HEK293 (cell line): ENCODE results near the gene DISC1.

Experiments used
- CTCF ChIA-PET: fragments of 350-600 bp; formaldehyde crosslinking; extraction: SDS; loops from one replicate; lab custom pipeline; 2021; ENCODE audit warnings: antibody characterized with exemption; lab: Yijun Ruan, JAX
- POLR2A ChIA-PET: fragments of 300-600 bp; formaldehyde crosslinking; extraction: SDS; loops from one replicate; lab custom pipeline; 2020; ENCODE audit warnings: antibody characterized with exemption, inconsistent platforms; lab: Yijun Ruan, JAX
- H3K27ac ChIP-seq: fragments of 200-500 bp; sonication (Bioruptor generic); 2 replicates; pipeline ENCODE4 v1.5.1; 2014; ENCODE audit warnings: low read depth, low read length, control low read depth, inconsistent platforms; ENCODE audit errors: extremely low read depth
- H3K36me3 ChIP-seq, 2 experiments: fragments of 200-500 bp in 1 of 2; sonication (Bioruptor generic) in 1 of 2; 1 replicate in 1 of 2; 2 replicates in 1 of 2; pipeline ENCODE4 v1.5.1; 2014 to 2017; ENCODE audit warnings: inconsistent platforms in 2 of 2, low read length in 2 of 2; ENCODE audit not compliant: control insufficient read depth in 2 of 2, insufficient read depth in 1 of 2
- H3K4me1 ChIP-seq: fragments of 200-500 bp; sonication (Bioruptor generic); 2 replicates; pipeline ENCODE4 v1.5.1; 2014; ENCODE audit warnings: mild to moderate bottlenecking, low read length, inconsistent platforms; ENCODE audit not compliant: control insufficient read depth, insufficient read depth
- H3K4me3 ChIP-seq: 2 replicates; pipeline ENCODE4 v1.5.1; 2011; ENCODE audit warnings: low read depth, mild to moderate bottlenecking, control low read depth, low read length, moderate library complexity
- H3K9me3 ChIP-seq: fragments of 200-500 bp; sonication (Bioruptor generic); 2 replicates; pipeline ENCODE4 v1.5.1; 2014; ENCODE audit warnings: low read depth, low read length, inconsistent platforms; ENCODE audit not compliant: control insufficient read depth, insufficient read depth
- BCL11A ChIP-seq: fragments of 450-650 bp; formaldehyde crosslinking; IDR thresholded peaks from 2 replicates; pipeline ENCODE4 v1.5.1; 2016; ENCODE audit warnings: low read depth, missing biosample characterization, missing genetic modification characterization
- GFI1B ChIP-seq: fragments of 450-650 bp; formaldehyde crosslinking; IDR thresholded peaks from 2 replicates; pipeline ENCODE4 v1.5.1; 2016; ENCODE audit warnings: missing biosample characterization, missing genetic modification characterization
- GLI2 ChIP-seq: fragments of 450-650 bp; formaldehyde crosslinking; IDR thresholded peaks from 2 replicates; pipeline ENCODE4; 2017; ENCODE audit warnings: missing biosample characterization, missing genetic modification characterization, low read depth, borderline replicate concordance
- GLIS1 ChIP-seq: fragments of 450-650 bp; formaldehyde crosslinking; IDR thresholded peaks from 2 replicates; pipeline ENCODE4 v1.5.1; 2016; ENCODE audit warnings: missing biosample characterization, missing genetic modification characterization
- OSR2 ChIP-seq: fragments of 450-650 bp; formaldehyde crosslinking; IDR thresholded peaks from 2 replicates; pipeline ENCODE4 v1.5.1; 2016; ENCODE audit warnings: missing biosample characterization, missing genetic modification characterization
- ZBTB26 ChIP-seq: fragments of 450-650 bp; formaldehyde crosslinking; optimal IDR thresholded peaks from 2 replicates; pipeline ENCODE3; 2016; ENCODE audit warnings: missing biosample characterization, mild to moderate bottlenecking, missing genetic modification characterization
- ZBTB8A ChIP-seq: fragments of 450-650 bp; formaldehyde crosslinking; IDR thresholded peaks from 2 replicates; pipeline ENCODE4 v1.5.1; 2016; ENCODE audit warnings: missing biosample characterization, missing genetic modification characterization
- ZNF239 ChIP-seq: fragments of 450-650 bp; formaldehyde crosslinking; IDR thresholded peaks from 2 replicates; pipeline ENCODE4 v1.5.1; 2016; ENCODE audit warnings: missing biosample characterization, missing genetic modification characterization
- ZNF449 ChIP-seq: fragments of 450-650 bp; formaldehyde crosslinking; IDR thresholded peaks from 2 replicates; pipeline ENCODE4 v1.5.1; 2017; ENCODE audit warnings: missing biosample characterization, mild to moderate bottlenecking, missing genetic modification characterization, moderate library complexity
- ZNF521 ChIP-seq: fragments of 450-650 bp; formaldehyde crosslinking; IDR thresholded peaks from 2 replicates; pipeline ENCODE4 v1.5.1; 2017; ENCODE audit warnings: missing biosample characterization, mild to moderate bottlenecking, missing genetic modification characterization
- ZNF529 ChIP-seq: fragments of 450-650 bp; formaldehyde crosslinking; IDR thresholded peaks from 2 replicates; pipeline ENCODE4 v1.5.1; 2017; ENCODE audit warnings: missing genetic modification characterization, missing biosample characterization; ENCODE audit not compliant: insufficient replicate concordance
- ZNF558 ChIP-seq: fragments of 450-650 bp; formaldehyde crosslinking; IDR thresholded peaks from 2 replicates; pipeline ENCODE4 v1.5.1; 2016; ENCODE audit warnings: missing biosample characterization, missing genetic modification characterization
- ZNF560 ChIP-seq: fragments of 450-650 bp; formaldehyde crosslinking; IDR thresholded peaks from 2 replicates; pipeline ENCODE4 v1.5.1; 2017; ENCODE audit warnings: missing biosample characterization, missing genetic modification characterization, borderline replicate concordance
- ZNF571 ChIP-seq: fragments of 450-650 bp; formaldehyde crosslinking; IDR thresholded peaks from 2 replicates; pipeline ENCODE4 v1.5.0; 2017; ENCODE audit warnings: missing biosample characterization, missing genetic modification characterization
- ZNF585B ChIP-seq: fragments of 450-650 bp; formaldehyde crosslinking; IDR thresholded peaks from 2 replicates; pipeline ENCODE4 v1.5.1; 2016; ENCODE audit warnings: missing biosample characterization, missing genetic modification characterization
- ZNF610 ChIP-seq: fragments of 450-650 bp; formaldehyde crosslinking; IDR thresholded peaks from 2 replicates; pipeline ENCODE4 v1.5.1; 2016; ENCODE audit warnings: missing biosample characterization, missing genetic modification characterization, borderline replicate concordance
- ZNF626 ChIP-seq: fragments of 450-650 bp; sonication (Bioruptor Pico); formaldehyde crosslinking; IDR thresholded peaks from 2 replicates; pipeline ENCODE4 v1.5.1; 2018; ENCODE audit warnings: missing biosample characterization, missing genetic modification characterization, inconsistent platforms
- ZNF76 ChIP-seq: fragments of 450-650 bp; formaldehyde crosslinking; IDR thresholded peaks from 2 replicates; pipeline ENCODE4; 2016; ENCODE audit warnings: low read depth, missing biosample characterization, missing genetic modification characterization, borderline replicate concordance
- ZNF768 ChIP-seq: fragments of 450-650 bp; formaldehyde crosslinking; IDR thresholded peaks from 2 replicates; pipeline ENCODE4 v1.5.1; 2018; ENCODE audit warnings: missing biosample characterization, mild to moderate bottlenecking, missing genetic modification characterization
- ZNF843 ChIP-seq: fragments of 450-650 bp; formaldehyde crosslinking; IDR thresholded peaks from 2 replicates; pipeline ENCODE4 v1.5.1; 2016; ENCODE audit warnings: missing biosample characterization, missing genetic modification characterization
- TF ChIP-seq, protein P1 (sequence below): fragments of 450-650 bp; formaldehyde crosslinking; conservative IDR thresholded peaks from 2 replicates; pipeline ENCODE4 v1.5.1; 2016; ENCODE audit warnings: low read depth, missing biosample characterization, missing genetic modification characterization
- TF ChIP-seq, protein P2 (sequence below): fragments of 450-650 bp; formaldehyde crosslinking; IDR thresholded peaks from 2 replicates; pipeline ENCODE4 v1.5.1; 2016; ENCODE audit warnings: missing biosample characterization, missing genetic modification characterization

DISC1 gene

GRCh38 chr1:231801042-231801585 is 174.5 kb downstream of the DISC1 start:
- ChIA-PET POLR2A (no interaction called here), CTCF (interaction anchor here (0.6 to 2.7 kb wide), 5 partner anchors 44 to 768 kb away, joined by 3 to 21 read pairs (median 3); no protein-coding TSS in a partner anchor)
- Histone ChIP-seq H3K4me3 (no peak overlapping the region), H3K36me3 (no peaks in the 10 kb centered on the region), H3K27ac (no peak overlapping the region)
- TF ChIP-seq ZNF571 (tag by site-specific recombination) (no peak), GFI1B (tag by site-specific recombination) (no peak), ZNF585B (tag by site-specific recombination) (no peak), BCL11A (tag by site-specific recombination) (no peak), ZNF610 (tag by site-specific recombination) (no peak), GLI2 (no peak), ZBTB8A (tag by site-specific recombination) (no peak), ZNF626 (tag by site-specific recombination) (no peak)
- TF ChIP-seq, protein P1, sequence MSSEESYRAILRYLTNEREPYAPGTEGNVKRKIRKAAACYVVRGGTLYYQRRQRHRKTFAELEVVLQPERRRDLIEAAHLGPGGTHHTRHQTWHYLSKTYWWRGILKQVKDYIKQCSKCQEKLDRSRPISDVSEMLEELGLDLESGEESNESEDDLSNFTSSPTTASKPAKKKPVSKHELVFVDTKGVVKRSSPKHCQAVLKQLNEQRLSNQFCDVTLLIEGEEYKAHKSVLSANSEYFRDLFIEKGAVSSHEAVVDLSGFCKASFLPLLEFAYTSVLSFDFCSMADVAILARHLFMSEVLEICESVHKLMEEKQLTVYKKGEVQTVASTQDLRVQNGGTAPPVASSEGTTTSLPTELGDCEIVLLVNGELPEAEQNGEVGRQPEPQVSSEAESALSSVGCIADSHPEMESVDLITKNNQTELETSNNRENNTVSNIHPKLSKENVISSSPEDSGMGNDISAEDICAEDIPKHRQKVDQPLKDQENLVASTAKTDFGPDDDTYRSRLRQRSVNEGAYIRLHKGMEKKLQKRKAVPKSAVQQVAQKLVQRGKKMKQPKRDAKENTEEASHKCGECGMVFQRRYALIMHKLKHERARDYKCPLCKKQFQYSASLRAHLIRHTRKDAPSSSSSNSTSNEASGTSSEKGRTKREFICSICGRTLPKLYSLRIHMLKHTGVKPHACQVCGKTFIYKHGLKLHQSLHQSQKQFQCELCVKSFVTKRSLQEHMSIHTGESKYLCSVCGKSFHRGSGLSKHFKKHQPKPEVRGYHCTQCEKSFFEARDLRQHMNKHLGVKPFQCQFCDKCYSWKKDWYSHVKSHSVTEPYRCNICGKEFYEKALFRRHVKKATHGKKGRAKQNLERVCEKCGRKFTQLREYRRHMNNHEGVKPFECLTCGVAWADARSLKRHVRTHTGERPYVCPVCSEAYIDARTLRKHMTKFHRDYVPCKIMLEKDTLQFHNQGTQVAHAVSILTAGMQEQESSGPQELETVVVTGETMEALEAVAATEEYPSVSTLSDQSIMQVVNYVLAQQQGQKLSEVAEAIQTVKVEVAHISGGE (tag by site-specific recombination) = no peak
- TF ChIP-seq, all 188 proteins: peak for 0
- Histone ChIP-seq H3K9me3 (no peaks in the 10 kb centered on the region), H3K4me1 (no peaks in the 10 kb centered on the region)

- no peaks in the 10 kb centered on the region for H3K9me3 ChIP-seq
- no peak overlapping the region for H3K4me3 ChIP-seq
- ChIA-PET POLR2A (no interaction called here), CTCF (interaction anchor here (0.5 to 3.0 kb wide), 3 partner anchors 38 to 187 kb away, joined by 3 to 26 read pairs (median 4); no protein-coding TSS in a partner anchor)
- no peaks in the 10 kb centered on the region for H3K36me3 ChIP-seq
- TF ChIP-seq ZNF529 (no peak), BCL11A (tag by site-specific recombination) (no peak), ZNF239 (tag by site-specific recombination) (no peak), OSR2 (tag by site-specific recombination) (no peak), GLIS1 (tag by site-specific recombination) (no peak), ZNF76 (no peak), ZNF521 (no peak), ZNF843 (tag by site-specific recombination) (no peak), ZBTB26 (tag by site-specific recombination) (no peak), ZNF558 (tag by site-specific recombination) (no peak), ZNF560 (tag by site-specific recombination) (no peak), ZNF768 (tag by site-specific recombination) (no peak), ZNF449 (tag by site-specific recombination) (no peak)
- TF ChIP-seq, protein P2, sequence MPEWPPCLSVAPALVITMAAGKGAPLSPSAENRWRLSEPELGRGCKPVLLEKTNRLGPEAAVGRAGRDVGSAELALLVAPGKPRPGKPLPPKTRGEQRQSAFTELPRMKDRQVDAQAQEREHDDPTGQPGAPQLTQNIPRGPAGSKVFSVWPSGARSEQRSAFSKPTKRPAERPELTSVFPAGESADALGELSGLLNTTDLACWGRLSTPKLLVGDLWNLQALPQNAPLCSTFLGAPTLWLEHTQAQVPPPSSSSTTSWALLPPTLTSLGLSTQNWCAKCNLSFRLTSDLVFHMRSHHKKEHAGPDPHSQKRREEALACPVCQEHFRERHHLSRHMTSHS (tag by site-specific recombination) = no peak
- H3K4me1 ChIP-seq = no peaks in the 10 kb centered on the region
- H3K27ac ChIP-seq = no peak overlapping the region
Observed at GRCh38 chr1:231803353-231803752, 176.8 kb downstream of the DISC1 start.
